Fibroblast of villous mesenchyme (primary cell): Measurements from ENCODE around the gene LMO3. TPM values are rescaled to one million over a fixed set of nuclear protein-coding genes. Genes with fewer than 3 reads are reported as not detected.
"Not testable (repeated sequence)": the region's sequence is repeated elsewhere in the genome, so short reads cannot be mapped to it uniquely, and the experiment has no call there.

Experiments
- DNase-seq: peaks from one replicate; pipeline ENCODE4 v3.0.0-alpha.2; 2010; ENCODE audit warnings: low read depth
- H3K4me3 ChIP-seq: 2 replicates; pipeline ENCODE4 v1.5.1; 2011; ENCODE audit warnings: low read depth, mild to moderate bottlenecking, low read length
- total RNA-seq: library from RNA; depleted of rRNA; stranded (reverse); fragments of >200 nt; gene quantifications from 2 replicates; pipeline ENCODE4 v1.2.3, GENCODE V29; 2012
- TF ChIP-seq, protein P1 (sequence below): IDR thresholded peaks from 2 replicates; pipeline ENCODE4 v1.5.1; 2012; ENCODE audit warnings: low read depth, mild to moderate bottlenecking, low read length; ENCODE audit not compliant: insufficient read depth

The LMO3 gene
- total RNA-seq, 1 donor: 0.43 TPM

DNA sequence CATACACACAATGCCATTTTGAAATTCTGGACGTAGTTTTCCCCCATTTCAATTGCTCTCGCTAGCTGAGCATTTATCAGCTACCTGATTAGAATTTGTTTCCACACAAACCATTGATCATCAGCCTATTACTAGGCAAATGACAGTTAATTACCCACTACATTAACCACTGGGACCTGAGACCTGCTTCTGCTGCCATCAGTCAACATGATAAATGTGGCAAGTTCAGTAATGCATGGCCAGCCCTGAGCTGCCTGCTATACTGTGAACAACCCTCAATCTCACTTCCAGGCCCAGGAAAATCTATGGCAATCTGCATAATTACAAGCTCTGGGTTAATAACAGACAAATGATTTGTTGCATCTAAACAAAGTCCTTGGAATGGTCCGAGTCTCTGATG lies 43.5 kb downstream of the LMO3 start:
- TF ChIP-seq, protein P1, sequence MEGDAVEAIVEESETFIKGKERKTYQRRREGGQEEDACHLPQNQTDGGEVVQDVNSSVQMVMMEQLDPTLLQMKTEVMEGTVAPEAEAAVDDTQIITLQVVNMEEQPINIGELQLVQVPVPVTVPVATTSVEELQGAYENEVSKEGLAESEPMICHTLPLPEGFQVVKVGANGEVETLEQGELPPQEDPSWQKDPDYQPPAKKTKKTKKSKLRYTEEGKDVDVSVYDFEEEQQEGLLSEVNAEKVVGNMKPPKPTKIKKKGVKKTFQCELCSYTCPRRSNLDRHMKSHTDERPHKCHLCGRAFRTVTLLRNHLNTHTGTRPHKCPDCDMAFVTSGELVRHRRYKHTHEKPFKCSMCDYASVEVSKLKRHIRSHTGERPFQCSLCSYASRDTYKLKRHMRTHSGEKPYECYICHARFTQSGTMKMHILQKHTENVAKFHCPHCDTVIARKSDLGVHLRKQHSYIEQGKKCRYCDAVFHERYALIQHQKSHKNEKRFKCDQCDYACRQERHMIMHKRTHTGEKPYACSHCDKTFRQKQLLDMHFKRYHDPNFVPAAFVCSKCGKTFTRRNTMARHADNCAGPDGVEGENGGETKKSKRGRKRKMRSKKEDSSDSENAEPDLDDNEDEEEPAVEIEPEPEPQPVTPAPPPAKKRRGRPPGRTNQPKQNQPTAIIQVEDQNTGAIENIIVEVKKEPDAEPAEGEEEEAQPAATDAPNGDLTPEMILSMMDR: no peak

DNA sequence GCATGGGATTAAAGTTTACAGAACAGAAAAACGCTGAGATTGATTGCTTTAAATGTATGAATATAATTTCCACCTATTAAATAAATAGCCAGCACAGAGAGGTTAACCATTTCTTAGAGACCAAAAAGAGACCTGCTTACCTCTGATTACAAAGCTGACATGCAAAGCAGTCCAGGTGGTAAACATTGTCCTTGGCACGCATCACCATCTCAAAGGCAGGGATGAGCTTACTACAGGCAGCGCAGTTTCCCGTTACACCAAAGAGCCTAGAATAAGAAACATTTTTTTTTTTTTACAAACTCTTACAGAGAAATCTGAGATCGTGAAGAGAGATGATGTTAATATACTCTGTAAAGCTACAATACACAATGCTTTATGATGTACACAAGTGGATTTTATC lies 45.7 kb downstream of the LMO3 start:
- H3K4me3 ChIP-seq: no peak overlapping the region
- TF ChIP-seq, protein P1: no peak
- no peak for DNase-seq

More for the DNA sequence above, 43.5 kb downstream of the LMO3 start:
- DNase-seq: no peak
- H3K4me3 ChIP-seq: no peak overlapping the region

DNA sequence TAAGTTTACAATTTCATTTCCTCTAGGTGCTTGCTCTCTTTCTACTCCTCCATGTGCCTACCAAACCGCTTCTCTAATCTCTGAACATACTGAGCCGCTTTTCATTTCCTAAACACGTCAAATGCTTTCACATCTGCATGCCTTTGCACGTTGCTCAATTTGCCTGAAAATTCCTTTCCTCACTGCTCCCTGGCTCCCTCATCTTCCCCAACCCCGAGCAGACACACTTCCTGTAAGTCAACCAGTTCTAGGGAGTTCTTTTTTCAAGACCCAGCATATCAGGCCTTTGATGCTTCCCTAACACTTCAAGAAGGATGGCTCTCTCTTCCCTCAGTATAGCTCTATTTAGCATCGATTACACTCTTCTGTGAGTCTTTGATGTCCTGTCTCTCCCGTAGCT lies 50.3 kb downstream of the LMO3 start:
- TF ChIP-seq, protein P1: no peak
- H3K4me3 ChIP-seq: no peak overlapping the region
- DNase-seq: peak; percentile 65

DNA sequence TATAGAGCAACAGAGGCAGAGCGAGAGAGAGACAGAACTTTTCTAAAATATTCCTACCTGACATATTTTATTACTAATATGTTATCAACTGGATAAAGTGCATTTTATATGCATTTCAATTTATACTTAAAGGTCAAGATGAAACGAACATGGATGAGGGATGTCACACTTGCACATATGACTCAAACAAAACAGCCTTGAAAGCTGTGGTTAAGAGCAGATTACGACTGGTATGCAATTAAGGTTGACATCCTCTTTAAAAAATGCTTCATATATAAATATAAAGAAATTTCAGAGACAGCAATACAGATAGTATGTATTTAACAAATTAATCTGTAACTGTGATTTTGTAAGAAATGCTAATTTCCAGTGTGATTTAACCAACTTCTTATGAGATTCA lies 52.5 kb downstream of the LMO3 start:
- H3K4me3 ChIP-seq: no peak overlapping the region
- DNase-seq: peak; percentile 16
- TF ChIP-seq, protein P1: no peak

DNA sequence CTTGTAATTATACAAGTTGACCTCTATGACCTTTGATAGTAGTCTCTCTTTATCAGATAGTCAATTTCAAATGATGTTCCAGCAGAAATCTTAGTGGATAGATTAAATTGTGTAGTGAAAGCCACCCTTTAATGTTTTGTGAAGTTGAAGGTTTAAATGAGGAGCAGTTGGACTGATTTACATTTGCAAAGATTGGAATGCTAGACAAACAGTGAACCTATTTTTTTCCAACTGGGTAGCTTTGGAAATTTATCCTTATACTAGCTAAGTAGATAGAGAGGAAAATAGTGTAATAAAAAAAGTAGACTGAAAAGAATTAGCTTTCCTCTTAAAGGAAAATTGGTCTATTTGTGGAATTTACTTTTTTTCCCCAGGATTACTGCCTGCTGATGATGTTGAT lies 53.7 kb downstream of the LMO3 start:
- no peak for DNase-seq
- no peak overlapping the region for H3K4me3 ChIP-seq
- TF ChIP-seq, protein P1: no peak

DNA sequence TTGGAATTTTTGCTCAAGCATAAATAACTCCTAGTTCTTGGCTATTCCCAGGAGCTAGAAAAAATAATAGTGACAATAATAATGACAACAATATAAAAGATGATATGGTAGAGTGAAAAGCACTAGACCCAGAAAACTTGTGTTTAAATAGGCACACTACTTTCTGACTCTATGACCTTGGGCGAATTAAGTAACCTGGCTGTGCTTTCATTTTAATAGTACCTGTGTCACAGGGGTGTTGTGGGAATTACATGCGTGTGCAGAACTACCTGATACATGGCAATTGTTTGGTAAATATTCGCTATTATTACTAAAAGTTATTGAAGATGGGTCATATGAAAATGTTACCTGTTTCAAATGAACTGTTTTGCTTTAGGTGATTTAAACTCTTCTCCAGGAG lies 60.1 kb downstream of the LMO3 start:
- TF ChIP-seq, protein P1: no peak
- no peak for DNase-seq
- no peak overlapping the region for H3K4me3 ChIP-seq

DNA sequence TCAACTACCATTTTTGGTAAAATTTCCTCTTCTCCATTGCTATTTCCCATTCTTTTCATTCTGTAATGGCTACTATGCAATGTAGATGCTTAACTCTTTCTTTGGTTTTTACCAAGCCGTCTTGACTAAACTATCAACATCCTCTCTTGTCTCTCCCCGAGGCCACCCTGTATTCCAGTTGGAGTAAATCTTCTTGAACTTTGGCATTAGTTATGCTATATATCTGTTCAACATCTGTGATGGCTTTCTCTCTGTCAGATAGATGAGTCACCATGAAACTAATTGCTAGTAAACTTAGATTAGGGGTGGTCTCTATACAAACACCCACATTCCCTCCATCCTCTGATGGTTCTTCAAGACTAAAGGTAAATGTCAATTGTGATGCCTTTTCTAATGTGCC lies 63.4 kb downstream of the LMO3 start:
- no peak overlapping the region for H3K4me3 ChIP-seq
- TF ChIP-seq, protein P1: no peak
- no peak for DNase-seq

DNA sequence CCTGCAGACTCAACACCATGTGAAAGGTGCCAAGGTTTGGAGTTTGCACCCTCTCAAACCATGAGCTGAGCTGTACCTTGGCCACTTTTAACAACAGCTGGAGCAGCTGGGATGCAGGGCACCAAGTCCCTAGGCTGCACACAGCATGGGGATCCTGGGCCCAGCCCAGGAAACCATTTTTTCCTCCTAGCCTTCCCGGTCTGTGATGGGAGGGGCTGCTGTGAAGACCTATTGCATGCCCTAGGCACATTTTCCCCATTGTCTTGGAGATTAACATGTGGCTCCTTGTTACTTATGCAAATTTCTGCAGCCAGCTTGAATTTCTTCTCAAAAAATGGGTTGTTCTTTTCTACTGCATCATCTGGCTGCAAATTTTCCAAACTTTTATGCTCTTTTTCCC lies 68.3 kb downstream of the LMO3 start:
- not testable (repeated sequence) for H3K4me3 ChIP-seq, DNase-seq
